HG03457 (cell line): ENCODE data around the gene KRR1.
A peak's percentile ranks its signal among the peaks of the same experiment; 100 is the strongest.
"Not testable (repeated sequence)": the region's sequence is repeated elsewhere in the genome, so short reads cannot be mapped to it uniquely, and the experiment has no call there.

Source experiments
- ATAC-seq: cut with Tn5 transposase; IDR thresholded peaks from one replicate; pipeline ENCODE4 v1.9.1; 2021; ENCODE audit warnings: moderate number of reproducible peaks; ENCODE audit not compliant: unreplicated experiment

KRR1 gene

GRCh38 chr12:75479963-75480461, 31.4 kb downstream of the KRR1 start:
- peak; percentile 36 for ATAC-seq

DNA sequence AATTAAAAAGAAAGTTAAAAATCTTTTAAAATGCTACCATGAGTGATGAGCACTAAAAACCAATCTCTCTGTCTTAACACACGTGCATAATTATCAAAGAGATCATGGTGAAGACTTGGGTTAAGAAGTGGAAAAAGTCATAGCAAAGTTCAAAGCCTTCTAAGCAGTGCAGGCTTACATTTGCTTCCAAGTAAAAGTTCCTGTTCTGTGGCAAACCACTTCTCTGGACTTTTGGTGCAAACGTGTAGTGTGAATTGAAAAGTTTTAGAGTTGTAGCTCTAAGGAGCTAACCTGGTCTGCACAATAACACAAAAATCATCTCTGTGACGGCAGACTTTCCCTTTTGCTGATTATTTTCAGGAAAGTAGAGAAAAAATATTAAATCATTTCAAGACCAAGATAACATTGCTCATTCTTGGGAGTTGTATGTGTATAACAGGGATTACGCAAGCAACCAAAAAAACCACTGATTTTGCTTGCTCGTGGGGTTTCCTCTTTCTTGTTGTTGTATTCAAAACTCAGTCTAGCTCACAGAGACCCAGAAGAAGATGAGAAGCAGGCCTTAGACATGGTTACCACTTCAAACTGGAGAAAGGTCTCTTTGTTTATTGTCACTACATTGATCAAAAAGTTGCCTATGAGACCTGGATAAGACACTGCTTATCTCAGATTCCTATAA, 33.2 kb downstream of the KRR1 start:
- ATAC-seq, result peak; percentile 22

- ATAC-seq, result no peak
Measured at GRCh38 chr12:75477137-75477536, 34.3 kb downstream of the KRR1 start.

DNA sequence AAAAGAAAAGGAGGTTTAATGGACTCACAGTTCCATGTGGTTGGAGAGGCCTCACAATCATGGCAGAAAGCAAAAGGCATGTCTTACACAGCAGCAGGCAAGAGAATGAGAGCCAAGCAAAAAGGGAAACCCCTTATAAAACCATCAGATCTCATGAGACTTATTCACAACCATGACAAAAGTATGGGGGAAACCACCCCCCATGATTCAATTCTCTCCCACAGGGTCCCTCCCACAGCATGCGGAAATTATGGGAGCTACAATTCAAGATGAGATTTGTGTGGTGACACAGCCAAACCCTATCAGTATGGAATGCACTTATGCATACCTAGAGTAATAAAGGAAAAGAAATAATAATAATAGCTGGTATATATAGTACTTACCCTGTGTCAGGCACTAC, 35.3 kb downstream of the KRR1 start:
- ATAC-seq, result no peak

DNA sequence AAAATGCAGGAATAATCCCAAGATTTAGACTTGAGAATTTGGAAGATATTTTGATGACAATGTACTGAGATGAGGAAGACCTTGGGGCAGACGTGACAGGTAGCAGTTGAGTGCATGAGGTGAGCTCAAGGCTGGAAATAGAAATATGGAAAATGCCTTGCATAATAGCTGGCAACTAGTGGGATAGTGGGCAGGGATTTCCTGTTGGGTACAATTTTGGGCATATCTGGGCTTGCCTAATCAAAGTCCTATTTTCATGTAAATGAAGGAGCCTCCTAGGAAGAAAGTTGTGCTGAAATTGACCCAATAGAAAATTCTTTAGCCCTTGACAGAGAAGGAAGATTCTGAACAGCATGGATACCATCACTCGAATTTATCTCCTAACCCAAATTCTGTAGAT, 37.3 kb downstream of the KRR1 start:
- no peak for ATAC-seq

DNA sequence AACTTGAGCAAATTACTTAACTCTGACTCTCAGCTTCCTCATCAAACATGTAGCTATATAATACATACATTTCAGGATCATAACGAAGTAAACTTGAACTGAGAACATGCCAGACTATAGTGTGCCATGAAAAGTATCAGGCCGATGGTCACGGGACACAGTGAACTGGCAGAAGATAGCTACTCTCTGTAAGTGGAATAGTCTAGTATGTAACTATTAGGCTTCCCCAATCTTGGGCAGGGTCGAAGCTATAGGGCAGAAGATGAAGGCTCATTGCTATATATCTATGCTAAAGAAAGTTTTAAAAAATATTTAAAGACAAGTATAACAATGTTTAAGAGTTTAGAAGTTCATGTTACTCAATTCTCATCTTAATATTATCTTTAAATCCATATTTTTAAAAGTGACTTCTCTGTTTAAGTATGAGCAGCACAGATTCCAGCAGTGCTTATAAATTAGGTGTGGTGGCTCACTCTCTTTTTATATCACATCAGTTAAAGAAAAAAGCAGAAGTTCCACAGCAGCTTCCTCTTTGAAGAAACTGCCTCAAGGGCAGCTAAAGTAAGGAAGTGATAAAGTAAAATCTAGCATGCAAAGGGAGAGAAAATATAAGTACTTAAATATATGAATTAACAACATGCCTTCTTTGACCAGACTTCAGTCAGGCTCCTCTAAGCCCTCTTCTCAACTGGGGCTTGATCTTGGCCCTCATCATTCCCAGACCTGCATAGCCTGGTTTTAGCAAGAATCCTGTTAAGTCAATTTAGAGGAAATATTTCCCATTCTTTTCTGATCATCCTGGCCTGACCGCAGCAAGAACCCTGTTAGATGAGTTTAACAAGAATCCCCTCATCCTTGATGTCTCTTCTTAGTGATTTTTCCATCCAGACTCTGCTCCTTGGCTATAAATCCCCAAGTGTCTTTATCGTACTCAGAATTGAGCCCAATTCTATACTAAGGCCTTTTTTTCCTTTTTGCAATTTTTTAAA, 39.2 kb downstream of the KRR1 start:
- no peak for ATAC-seq

- ATAC-seq, result no peak
Measured at GRCh38 chr12:75460204-75460603, 51.2 kb downstream of the KRR1 start.

GRCh38 chr12:75459755-75460154, 51.7 kb downstream of the KRR1 start:
- ATAC-seq, result no peak

- ATAC-seq, result not testable (repeated sequence)
Measured at GRCh38 chr12:75457866-75458265, 53.5 kb downstream of the KRR1 start.

DNA sequence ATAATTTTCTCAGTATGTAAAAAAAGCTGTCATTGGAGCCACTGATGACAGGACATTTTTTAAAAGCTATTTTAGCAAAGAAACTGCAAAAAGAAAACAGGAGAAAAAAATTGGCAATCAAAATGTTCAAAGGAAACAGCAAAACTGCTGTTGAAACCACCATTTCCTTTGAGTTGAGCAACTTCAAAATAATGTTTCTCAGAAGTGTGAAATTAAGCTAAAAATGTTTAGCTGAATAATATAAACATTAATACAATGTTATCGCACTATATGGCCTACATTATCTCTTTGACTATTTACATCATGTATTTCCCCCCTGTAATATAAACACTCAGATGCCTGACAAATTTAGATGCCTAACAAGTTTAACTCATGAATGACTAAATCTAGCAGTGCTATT, 54.2 kb downstream of the KRR1 start:
- ATAC-seq, result no peak

DNA sequence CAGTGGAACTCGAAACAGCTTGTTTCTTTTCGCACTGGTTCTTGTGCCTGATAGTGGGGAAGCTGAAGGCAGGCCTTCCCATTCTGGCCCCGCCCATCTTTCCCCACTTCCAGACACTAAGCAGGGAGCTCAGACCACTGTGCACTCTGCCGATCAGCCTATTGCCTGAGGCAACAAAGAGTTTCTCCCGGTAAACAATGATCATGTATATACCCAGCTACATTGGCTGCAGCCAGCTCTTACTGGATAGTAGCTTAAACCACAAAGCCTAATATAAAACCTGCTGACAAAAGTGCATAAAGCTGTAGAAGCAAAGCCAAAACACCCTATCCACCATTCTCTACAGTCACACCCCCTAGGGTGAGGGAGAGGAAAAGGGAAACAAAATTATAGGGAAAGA, 55.6 kb downstream of the KRR1 start:
- no peak for ATAC-seq

- no peak for ATAC-seq
Measured at GRCh38 chr12:75452675-75453330, 58.6 kb downstream of the KRR1 start.

GRCh38 chr12:75447691-75448393, 63.6 kb downstream of the KRR1 start:
- no peak for ATAC-seq

- no peak for ATAC-seq
Measured at GRCh38 chr12:75446857-75447256, 64.6 kb downstream of the KRR1 start.

- not testable (repeated sequence) for ATAC-seq
Measured at GRCh38 chr12:75445137-75445507, 66.3 kb downstream of the KRR1 start.

DNA sequence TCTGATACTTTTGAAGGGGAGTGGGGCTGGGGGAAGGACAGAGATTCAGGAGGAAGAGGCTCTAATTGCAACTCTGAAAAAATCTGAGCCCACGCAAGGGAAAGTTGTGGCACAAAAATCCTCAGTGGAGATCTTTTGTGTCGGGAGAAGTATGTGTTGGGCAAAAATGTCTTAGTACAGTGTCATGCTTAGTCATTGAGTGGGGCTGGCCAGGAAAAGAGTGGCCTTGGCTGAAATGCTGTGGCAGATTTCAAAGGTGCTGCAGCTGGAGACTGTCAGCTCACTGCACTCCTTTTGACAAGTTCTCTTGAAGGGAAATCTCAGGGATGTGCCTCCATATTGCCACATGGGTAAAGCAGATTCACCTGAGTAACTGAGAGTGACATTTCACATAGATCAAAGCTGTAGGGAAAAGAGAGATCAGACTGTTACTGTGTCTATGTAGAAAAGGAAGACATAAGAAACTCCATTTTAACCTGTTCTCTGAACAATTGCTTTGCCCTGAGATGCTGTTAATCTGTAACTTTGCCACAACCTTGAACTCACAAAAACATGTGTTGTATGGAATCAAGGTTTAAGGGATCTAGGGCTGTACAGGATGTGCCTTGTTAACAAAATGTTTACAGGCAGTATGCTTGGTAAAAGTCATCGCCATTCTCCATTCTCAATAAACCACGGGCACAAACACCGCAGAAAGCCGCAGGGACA, 66.8 kb downstream of the KRR1 start:
- no peak for ATAC-seq

DNA sequence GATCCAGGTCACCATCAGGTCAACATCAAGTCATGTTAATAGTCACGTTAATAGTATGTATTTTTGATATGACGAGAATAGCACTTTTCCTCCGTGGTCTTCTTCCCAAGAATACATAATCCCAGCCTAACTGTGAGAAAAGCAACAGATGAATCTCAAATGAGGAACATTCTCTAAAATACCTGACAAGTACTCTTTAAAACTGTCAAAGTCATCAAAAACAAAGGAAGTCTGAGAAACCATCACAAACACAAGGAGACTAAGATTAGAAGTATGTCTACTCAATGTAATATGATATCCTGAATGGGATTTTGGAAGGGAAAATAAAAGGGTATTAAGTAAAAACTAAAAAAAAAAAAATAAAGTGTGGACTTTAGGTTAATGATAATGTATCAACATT, 67.7 kb downstream of the KRR1 start:
- no peak for ATAC-seq

DNA sequence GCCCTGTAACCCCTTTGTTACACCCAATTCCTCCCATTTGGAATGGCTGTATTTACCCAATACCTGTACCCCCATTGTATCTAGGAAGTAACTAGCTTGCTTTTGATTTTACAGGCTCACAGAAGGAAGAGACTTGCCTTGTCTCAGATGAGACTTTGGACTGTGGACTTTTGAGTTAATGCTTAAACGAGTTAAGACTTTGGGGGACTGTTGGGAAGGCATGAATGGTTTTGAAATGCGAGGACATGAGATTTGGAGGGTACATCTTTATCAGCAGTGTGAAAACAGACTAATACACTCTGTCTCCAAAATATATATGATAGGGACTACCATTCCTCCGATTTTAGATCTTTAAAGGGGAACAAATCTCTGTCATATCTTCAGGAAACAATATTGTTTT, 69.0 kb downstream of the KRR1 start:
- not testable (repeated sequence) for ATAC-seq

GRCh38 chr12:75441687-75442449, 69.5 kb downstream of the KRR1 start:
- not testable (repeated sequence) for ATAC-seq
